HL-60 (cell line): ENCODE measurements around the gene RIC8A.

Source experiments
- CTCF ChIP-seq: IDR thresholded peaks from one replicate; pipeline ENCODE4 v1.5.1; 2011; ENCODE audit warnings: low read length, control low read depth, inconsistent platforms; ENCODE audit not compliant: insufficient read depth
- GABPA ChIP-seq: IDR thresholded peaks from 2 replicates; pipeline ENCODE4 v1.6.1; 2012; ENCODE audit warnings: low read depth
- POLR2AphosphoS5 ChIP-seq: IDR thresholded peaks from 2 replicates; pipeline ENCODE4 v1.6.1; 2012; ENCODE audit warnings: low read depth

DNA sequence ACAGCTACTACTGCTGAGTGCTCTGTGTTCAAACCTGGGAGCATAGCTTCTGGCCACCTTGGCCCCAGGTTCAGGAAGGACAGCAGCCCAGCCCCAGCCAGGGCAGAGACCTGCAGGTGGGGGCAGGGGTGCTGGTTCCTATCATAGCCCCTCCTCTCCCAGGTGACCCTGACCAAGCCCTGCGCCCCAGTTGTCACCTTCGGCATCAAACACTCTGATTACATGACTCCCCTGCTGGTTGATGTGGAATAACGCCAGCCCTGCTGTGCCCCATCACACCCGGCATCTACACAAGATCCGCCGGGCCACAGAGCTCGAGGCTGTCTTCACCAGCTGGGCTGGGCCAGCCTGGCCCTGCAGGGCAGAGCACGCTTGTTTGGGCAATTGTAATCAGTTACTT is 7.7 kb upstream of the RIC8A start:
- TF ChIP-seq GABPA (no peak), POLR2AphosphoS5 (no peak), CTCF (no peak)
